Body of pancreas (tissue), 4 donors: ENCODE data around the gene TSPAN31. TPM values are rescaled to one million over a fixed set of nuclear protein-coding genes. Genes with fewer than 3 reads are reported as not detected.
A peak's percentile ranks its signal among the peaks of the same experiment; 100 is the strongest.

ENCODE experiments used
- ATAC-seq: fragments of 150-250 bp; one replicate; pipeline ENCODE4 v1.9.1; 2016
- DNase-seq, 4 donors: peaks; one replicate each; pipeline ENCODE4 v3.0.0-alpha.2; 2019
- H3K27ac ChIP-seq, 4 donors: fragments of 200-600 bp; sonication (generic); 1 replicate in 3 of 4; 2 replicates in 1 of 4; pipeline versions ENCODE4 v1.5.1 to v1.6.1; 2016 to 2019; ENCODE audit warnings: mild to moderate bottlenecking in 1 of 4, mixed read lengths in 1 of 4, moderate library complexity in 1 of 4
- H3K27me3 ChIP-seq, 2 donors: fragments of 200-600 bp; sonication (generic); one replicate each; pipeline ENCODE4 v1.6.0; 2016; ENCODE audit warnings: mild to moderate bottlenecking in 1 of 2
- H3K36me3 ChIP-seq, 2 donors: fragments of 200-600 bp; sonication (generic); replicated peaks in 1 of 2; 2 replicates each; pipeline ENCODE4 v1.5.1; 2016; ENCODE audit warnings: low read depth in 2 of 2; ENCODE audit not compliant: insufficient read depth in 1 of 2
- H3K4me1 ChIP-seq: fragments of 200-600 bp; sonication (generic); one replicate; pipeline ENCODE4 v1.6.0; 2016
- H3K4me3 ChIP-seq, 2 donors: fragments of 200-600 bp; sonication (generic); 1 replicate in 1 of 2; 2 replicates in 1 of 2; pipeline ENCODE4 v1.5.1; 2016 to 2019
- H3K9me3 ChIP-seq, 3 donors: fragments of 200-600 bp; sonication (generic); 1 replicate in 2 of 3; 2 replicates in 1 of 3; pipeline ENCODE4 v1.5.1; 2016
- CTCF ChIP-seq, 7 experiments: fragments of 450-650 bp in 4 of 7; fragments of 200-600 bp in 3 of 7; sonication (generic) in 3 of 7; IDR thresholded peaks; one replicate each; pipeline ENCODE4 v1.5.1; 2016 to 2019; ENCODE audit warnings: antibody characterized with exemption in 7 of 7
- POLR2A ChIP-seq, 3 donors: fragments of 450-650 bp; IDR thresholded peaks; one replicate each; pipeline ENCODE4 v1.6.1; 2016; ENCODE audit warnings: antibody characterized with exemption in 3 of 3, mild to moderate bottlenecking in 2 of 3
- WGBS, 2 donors: methylation state at CpG; one replicate each; pipeline ENCODE4 v1.1.5; 2017; 5-methylcytosine and 5-hydroxymethylcytosine counted together
- intact Hi-C: fragments of 100-400 bp; cut with DNase I; formaldehyde crosslinking; loops from one replicate; pipeline ENCODE4 v1.15.1; 2023
- total RNA-seq, 2 donors: library from RNA; depleted of rRNA; stranded (reverse); fragments of >200 nt; gene quantifications; one replicate each; pipeline ENCODE4 v1.1.0, GENCODE V29; 2016

TSPAN31 gene, protein sequence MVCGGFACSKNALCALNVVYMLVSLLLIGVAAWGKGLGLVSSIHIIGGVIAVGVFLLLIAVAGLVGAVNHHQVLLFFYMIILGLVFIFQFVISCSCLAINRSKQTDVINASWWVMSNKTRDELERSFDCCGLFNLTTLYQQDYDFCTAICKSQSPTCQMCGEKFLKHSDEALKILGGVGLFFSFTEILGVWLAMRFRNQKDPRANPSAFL
- total RNA-seq = 10 to 100 TPM; 33.7 to 36.9 TPM

- WGBS, 2 donors = 1% methylated on average over 24 to 29 of the region's 29 CpGs
- intact Hi-C loops = no loop called here
- ATAC-seq (peak; percentile 97), DNase-seq (peak; percentile 98 to 99 (median 98))
- Histone ChIP-seq H3K4me1 (peaks cover 18% of the 10 kb centered on the region), H3K36me3 (peaks cover 0 to 6% of the 10 kb centered on the region in 2 donors), H3K27me3 (peaks cover 0 to 4% of the 10 kb centered on the region in 2 donors), H3K4me3 (peak within 1 kb of the TSS; percentile 79 to 81), H3K9me3 (no peaks in the 10 kb centered on the region), H3K27ac (peak within 1 kb of the TSS; percentile 91 to 96 (median 94))
- TF ChIP-seq CTCF (IDR thresholded peaks at IDR 0.05) (peak in 3 of 7 experiments; percentile 24 to 35 (median 29)), POLR2A (IDR thresholded peaks at IDR 0.05) (peak; percentile 44 to 72 (median 67))
Observed at GRCh38 chr12:57744777-57745484, at the start of gene TSPAN31. Gene TSPAN31, plus strand, starts transcription at chr12:57745039. Its CDS starts 116 bp downstream, at chr12:57745155.

GRCh38 chr12:57695770-57696432 is 48.9 kb upstream of the TSPAN31 start:
- ATAC-seq = no peak
- TF ChIP-seq CTCF (IDR thresholded peaks at IDR 0.05) = no peak
- TF ChIP-seq POLR2A (IDR thresholded peaks at IDR 0.05) = no peak
- Histone ChIP-seq H3K4me3 (no peak overlapping the region), H3K27ac (no peak overlapping the region), H3K9me3 (no peaks in the 10 kb centered on the region), H3K36me3 (peaks cover 0 to 12% of the 10 kb centered on the region in 2 donors), H3K4me1 (peaks cover 15% of the 10 kb centered on the region), H3K27me3 (no peaks in the 10 kb centered on the region)
- WGBS, 2 donors = 87 to 89% methylated on average over 11 of the region's 11 CpGs
- intact Hi-C loops = no loop called here
- no peak for DNase-seq

DNA sequence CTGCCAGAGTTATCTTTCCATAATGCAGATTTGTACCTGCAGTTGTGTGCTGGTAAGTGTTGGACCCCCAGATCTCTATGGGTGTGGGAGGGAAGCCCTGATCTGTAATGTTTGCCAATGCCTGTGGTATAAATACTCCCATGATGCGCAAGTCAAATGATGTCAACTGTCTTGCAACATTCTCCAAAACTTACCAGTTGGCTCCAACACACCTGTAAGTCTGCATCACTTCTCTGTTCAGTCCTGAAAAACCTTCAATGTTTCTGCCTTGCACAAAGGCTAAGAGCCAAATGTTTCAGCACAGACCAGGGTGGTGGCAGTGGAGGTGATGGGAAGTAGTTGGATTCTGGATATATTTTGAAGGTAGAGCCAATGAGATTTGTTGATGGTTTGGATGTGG is 47.8 kb upstream of the TSPAN31 start:
- DNase-seq (no peak), ATAC-seq (no peak)
- Histone ChIP-seq H3K4me1 (peaks cover 15% of the 10 kb centered on the region), H3K9me3 (no peaks in the 10 kb centered on the region), H3K27ac (no peak overlapping the region), H3K4me3 (no peak overlapping the region), H3K36me3 (peaks cover 0 to 12% of the 10 kb centered on the region in 2 donors), H3K27me3 (no peaks in the 10 kb centered on the region)
- no peak for TF ChIP-seq POLR2A (IDR thresholded peaks at IDR 0.05)
- 100% methylated on average over 1 of the region's 1 CpG for WGBS, 2 donors
- intact Hi-C loops = no loop called here

DNA sequence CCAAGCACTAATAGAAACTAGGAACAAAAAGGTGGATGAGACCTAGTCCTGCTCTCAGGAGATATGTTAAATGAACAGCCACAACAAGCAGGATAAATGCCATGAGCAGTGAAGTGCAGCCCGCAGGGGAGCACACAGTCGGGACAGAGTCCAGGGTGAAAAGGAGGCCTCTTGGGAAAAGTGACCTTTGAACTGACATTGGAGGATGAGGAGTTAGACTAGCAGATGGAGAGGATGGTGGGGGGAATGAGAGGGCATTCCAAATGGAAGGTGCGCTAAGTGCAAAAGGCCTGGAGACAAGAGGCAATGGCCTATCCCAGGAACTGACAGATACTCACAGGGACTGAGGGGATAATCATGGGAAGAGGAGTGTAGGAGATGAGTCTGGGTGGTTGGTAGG is 46.4 kb upstream of the TSPAN31 start:
- ATAC-seq (no peak), DNase-seq (no peak)
- no peak for TF ChIP-seq POLR2A (IDR thresholded peaks at IDR 0.05)
- TF ChIP-seq CTCF (IDR thresholded peaks at IDR 0.05) = no peak
- H3K9me3 ChIP-seq = no peaks in the 10 kb centered on the region
- no peaks in the 10 kb centered on the region for H3K27me3 ChIP-seq
- WGBS, 2 donors = 89 to 92% methylated on average over 3 of the region's 3 CpGs
- intact Hi-C loops = no loop called here
- H3K4me3 ChIP-seq = no peak overlapping the region
- H3K36me3 ChIP-seq = peaks cover 0 to 14% of the 10 kb centered on the region in 2 donors
- H3K4me1 ChIP-seq = peaks cover 9% of the 10 kb centered on the region
- H3K27ac ChIP-seq = no peak overlapping the region

GRCh38 chr12:57700317-57700716 is 44.5 kb upstream of the TSPAN31 start:
- Histone ChIP-seq H3K27me3 (no peaks in the 10 kb centered on the region), H3K4me1 (no peaks in the 10 kb centered on the region), H3K27ac (no peak overlapping the region), H3K9me3 (no peaks in the 10 kb centered on the region), H3K36me3 (peaks cover 0 to 15% of the 10 kb centered on the region in 2 donors), H3K4me3 (no peak overlapping the region)
- ATAC-seq (no peak), DNase-seq (no peak)
- intact Hi-C loops = no loop called here
- WGBS, 2 donors = 96 to 97% methylated on average over 2 of the region's 2 CpGs
- TF ChIP-seq CTCF (IDR thresholded peaks at IDR 0.05) = no peak
- no peak for TF ChIP-seq POLR2A (IDR thresholded peaks at IDR 0.05)
